ENCODE data around the gene C8A. TPM values are rescaled to one million over a fixed set of nuclear protein-coding genes. Genes with fewer than 3 reads are reported as not detected.

Gene C8A
- total RNA-seq, 1 experiment from 2014 or later = not detected

DNA sequence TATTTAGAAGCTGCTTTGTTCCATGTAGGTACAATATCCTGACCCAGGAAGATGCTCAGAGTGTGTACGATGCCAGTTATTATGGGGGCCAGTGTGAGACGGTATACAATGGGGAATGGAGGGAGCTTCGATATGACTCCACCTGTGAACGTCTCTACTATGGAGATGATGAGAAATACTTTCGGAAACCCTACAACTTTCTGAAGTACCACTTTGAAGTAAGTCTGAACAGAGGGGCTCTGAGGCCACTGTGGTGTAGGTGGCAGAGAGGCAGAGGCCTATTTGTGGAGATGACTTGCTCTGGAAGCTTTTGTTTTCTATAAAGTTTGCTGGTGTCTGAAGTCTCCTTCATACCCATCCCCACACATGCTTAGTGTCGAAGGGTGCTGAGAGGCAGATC, 26.8 kb downstream of the C8A start:
- no peak for DNase-seq (ENCODE audit: low read depth)

DNA sequence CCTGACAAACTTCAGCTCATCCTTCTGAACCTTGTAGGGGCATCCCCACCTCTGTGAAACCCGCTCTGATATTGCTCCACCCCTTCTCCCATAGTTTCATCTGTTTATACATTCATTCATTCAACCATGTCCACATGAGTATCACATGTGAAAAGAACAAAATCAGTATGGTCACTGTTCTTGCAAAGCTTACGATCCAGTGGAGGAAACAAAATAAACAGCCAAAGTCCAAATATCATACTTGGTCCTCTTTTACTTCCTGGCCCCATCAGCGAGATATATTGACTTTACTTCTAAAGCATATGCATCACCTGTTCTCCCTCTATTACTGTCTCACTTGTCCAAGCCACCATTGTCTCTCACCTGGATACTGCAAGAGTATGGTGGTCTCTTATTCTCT, 35.6 kb downstream of the C8A start:
- DNase-seq (ENCODE audit: low read depth) = no peak

DNA sequence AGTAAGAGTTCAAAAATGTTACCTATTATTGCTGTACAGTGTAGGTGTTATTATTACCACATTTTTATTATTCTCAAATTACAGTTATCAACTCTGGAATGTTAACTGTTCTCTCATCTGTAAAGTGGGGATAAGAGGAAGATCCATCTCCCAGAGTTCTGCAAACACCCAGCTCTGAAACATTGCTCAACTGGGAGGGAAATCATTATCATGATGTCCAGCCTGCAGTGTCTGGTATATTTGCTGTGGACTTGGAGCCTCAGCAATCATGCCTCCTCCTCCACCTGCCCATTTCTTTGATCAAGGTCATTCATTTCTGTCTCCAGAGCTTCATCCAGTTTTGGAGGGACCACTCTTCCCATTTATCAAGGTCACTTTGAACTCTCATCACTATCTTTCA, 39.4 kb downstream of the C8A start:
- DNase-seq (ENCODE audit: low read depth) = no peak

DNA sequence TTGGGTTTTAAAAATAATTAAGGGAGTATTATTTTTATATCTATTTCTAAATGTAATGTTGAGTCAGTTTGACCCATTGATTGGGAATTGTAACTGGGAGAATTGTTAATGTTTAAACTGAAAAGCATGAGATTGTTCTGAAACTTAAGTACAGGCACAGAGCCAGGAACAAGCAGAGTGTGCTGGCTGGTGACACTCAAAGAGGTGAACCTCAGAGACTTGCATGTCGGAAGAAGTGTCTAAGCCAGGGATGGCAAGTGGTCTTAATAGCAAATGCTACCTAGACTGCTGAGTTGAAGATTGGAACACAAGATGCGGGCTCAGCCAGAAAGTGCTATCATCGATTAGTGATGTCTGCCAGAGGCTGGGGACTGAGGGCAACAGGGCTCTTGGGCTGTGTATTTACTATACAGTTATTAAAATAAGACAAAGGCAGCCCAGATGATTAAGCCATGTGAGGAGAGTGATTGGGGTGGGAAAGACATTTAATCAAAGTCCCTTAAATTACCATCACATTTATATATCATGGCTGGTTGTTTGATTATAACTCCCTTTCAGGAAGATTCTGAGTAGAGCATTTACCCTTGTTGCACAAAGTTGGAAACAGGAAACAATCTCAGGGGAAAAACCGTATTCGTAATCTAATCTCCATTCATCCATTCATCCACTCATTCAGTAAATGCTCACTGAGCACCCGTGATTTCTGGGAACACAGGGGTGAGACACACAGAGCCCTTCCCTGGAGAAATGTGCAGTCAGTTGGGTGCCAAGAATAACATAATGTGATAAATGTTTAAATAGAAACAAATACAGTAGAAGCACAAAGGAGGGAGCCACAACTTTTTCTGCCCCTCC, 42.8 kb downstream of the C8A start:
- DNase-seq (ENCODE audit: low read depth) = no peak

DNA sequence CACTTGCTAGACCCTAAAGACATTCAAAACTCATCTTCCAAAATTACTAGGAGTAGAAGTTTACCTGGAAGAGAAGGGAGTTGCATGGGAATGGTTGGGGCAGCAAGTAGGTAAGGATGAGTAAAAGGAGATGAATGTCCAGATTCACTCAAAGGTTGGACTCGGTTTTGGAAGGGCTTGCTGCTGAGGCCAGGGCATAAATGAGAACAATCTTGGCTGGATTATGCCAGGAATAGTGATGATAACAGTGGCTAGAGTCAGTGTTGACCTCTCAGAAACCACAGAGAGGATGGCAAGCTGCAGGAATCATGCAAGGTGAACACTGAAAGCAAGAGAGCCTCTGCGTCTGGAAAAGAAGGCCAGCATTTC, 43.4 kb downstream of the C8A start:
- DNase-seq (ENCODE audit: low read depth) = no peak

DNA sequence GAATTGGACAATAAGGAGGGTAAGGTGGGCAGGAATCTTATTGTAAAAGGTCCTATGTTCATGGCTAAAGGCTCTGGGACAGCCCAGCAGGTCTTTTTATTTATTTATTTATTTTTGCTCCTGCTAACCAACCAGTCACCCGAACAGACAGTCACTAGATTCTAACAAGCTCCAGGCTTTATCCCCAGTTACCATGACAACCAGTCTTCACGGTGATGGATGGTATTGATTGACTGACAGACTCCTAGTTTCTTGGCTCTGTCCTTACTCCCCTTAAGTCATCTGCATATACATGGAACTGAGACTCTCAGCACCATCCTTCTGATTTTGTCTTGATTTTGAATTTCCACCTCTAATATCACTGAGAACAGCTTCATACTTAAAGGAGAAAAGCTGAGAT, 44.3 kb downstream of the C8A start:
- DNase-seq (ENCODE audit: low read depth) = no peak

DNA sequence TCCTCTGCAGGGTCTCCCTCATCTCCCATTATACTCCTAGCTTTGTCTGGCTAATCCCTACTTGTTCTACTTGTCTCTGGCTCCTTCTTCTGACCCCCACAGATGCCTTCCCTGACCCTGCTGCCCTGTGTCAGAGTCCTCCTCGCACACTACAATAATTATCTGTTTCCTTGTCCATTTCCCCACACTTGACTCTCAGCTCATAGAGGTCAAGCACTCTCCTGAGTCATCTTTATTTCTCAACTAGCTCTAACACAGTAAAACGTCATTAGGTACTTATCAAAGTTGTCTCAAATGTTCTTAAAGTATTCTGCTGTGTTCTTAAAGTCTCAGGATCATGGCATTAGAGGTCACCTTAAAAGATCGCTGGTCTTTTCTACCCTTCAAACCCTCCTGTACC, 47.1 kb downstream of the C8A start:
- DNase-seq (ENCODE audit: low read depth) = peak; percentile 6

DNA sequence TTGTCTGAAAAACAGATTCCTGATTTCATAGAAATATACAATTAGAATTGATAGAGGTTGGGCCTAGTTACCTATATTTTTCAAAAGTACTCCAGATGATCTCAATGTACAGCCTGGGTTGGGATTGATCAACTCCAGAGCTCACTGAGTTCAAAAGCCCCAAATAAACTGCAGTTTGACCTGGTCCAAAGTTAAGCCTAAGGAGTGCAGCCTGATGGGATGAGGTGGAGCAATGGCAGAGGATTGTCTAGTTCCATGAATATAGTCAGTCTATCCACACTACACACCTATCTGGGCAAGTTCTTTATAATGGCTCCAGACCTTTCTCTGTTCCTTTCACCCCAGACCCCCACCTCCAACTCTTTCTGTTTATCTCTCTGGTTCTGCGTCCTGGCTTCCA, 49.2 kb downstream of the C8A start:
- no peak for DNase-seq (ENCODE audit: low read depth)

DNA sequence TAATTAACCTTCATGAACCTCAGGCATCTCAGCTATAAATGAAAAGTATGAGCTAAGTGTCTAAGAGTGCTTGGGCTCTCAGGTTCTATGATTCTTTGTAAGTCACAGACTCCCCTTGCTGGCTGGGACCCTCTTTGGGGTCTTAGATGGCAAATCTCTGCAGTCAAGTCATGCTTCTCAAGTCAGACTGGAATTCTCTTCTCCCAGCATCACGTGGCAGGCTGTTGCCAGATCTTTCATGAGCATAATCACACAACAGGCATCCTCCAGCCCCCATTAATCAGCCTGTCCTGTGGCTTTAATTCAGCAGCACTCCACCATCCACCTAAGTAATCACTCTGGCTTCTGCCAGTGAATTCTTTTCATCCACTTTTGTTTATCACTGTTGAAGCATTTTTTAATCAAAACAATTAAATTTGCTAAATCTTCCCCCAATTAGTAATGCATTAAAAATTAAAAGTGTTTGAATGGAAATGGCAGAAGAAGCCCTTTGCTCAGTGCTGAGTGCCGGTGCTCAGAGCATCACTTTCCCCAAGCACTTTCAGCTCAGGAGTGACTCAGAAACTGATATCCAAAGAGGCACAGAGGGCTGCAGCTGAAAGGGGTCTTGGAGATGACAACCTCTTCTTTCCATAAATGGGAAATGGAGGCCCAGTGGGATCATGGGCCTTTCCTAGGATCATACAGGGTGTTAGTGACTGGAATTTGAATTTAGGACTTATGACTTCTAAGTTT, 50.2 kb downstream of the C8A start:
- DNase-seq (ENCODE audit: low read depth) = no peak

DNA sequence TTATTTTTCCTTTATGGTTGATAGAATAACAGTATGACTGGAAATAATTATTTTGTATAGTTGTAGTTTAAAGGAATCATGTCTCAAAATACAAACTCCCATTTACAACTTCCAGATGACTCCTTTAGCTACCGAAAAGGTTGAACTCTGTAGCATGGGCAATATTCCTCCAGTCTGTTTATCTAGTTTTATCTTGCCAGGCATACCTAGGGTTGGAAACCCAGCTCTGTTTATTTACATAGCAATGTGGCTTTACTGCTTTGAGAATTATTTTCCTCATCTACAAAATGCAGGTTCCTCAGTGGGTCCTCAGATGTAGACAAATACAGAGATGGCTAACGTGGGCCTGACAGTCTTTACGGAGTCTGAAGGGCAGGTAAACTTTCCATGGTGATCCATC, 51.1 kb downstream of the C8A start:
- no peak for DNase-seq (ENCODE audit: low read depth)

DNA sequence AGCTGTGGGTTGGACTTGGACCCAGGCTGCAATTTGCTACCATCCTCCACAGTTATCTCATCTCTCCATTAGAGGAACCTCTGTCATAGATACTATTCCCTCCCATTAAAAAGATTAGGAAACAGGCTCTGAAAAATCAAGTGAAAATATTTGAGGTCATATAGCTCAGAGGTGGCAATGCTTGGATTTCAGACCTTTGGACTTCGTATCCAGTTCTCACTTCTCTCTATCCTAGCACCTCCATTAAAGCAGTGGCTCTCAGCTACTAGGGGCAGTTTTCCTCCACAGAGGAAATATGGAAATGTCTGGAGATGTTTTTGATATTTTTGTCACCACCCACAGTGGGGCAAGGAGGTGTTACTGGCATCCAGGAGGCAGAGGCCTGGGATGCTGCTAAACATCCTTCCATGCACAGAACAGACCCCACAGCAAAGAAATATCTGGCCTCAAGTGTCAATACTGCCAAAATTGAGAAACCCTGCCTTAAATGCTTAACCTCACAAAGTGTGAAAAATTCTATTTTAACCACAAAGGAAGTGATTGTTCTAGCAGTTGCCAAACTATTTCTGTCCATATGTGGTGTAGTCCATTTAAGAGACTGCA, 54.1 kb downstream of the C8A start:
- DNase-seq (ENCODE audit: low read depth) = peak; percentile 32

DNA sequence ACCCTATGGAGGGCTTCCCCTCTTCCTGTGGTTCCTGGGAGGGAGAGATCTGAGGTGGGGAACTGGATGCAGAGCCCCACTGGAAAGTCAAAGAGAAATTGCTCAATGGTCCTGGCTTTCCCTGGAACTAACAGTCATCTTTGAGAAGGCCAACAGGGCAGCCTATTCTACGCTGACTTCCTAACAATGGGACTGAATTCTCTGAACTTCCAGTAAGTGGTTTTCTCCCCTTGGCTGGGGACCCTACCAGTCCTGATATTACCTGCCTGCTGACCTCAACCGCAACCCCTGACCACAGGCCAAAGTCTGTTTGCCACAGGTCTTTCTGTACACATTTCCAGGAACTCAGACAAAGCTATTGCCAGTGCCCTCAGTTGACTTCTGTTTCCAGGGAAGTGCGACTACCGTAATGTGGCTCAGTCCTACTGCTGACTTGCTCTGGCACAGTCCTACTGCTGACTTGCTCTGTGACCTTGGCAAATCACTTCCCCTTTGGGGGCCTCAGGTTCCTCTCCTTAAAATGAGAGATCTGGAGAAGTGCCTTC, 55.9 kb downstream of the C8A start:
- no peak for DNase-seq (ENCODE audit: low read depth)

DNA sequence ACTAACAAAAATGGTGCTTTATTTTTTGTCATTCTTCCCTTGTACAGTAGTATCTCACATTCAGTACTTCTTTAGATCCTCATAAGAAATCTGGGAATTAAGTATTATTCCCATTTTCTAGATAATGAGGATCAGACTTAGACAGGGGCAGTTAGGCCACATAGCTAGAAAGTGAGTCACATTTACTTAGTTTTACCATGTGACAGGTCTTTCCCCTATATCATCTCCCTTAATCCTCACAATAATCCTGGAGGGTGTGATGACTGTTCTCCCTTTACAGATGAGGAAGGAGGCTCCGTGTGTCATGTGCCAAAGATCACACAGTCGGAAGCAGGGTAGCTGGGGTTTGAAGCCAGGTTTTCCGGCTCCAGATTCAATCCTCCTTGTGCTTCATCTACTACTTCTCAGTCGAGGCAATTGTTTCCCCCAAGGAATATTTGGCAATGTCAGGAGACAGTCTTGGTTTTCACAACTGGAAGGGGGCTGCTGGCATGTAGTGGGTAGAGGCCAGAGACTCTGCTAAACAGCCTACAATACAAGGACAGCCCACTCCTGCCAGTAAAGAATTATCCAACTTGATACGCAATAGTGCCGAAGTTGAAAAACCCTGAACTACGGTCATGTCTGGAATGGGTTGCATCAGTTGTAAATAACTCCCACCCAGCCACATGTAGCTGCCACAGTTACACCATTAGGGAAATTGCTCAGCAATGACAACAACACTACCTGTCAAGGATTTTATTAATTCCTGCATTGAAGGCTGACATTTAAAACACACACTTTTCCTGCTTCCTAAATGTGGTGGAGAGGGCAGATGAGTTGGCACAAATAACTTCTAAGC, 56.7 kb downstream of the C8A start:
- DNase-seq (ENCODE audit: low read depth) = peak; percentile 79

DNA sequence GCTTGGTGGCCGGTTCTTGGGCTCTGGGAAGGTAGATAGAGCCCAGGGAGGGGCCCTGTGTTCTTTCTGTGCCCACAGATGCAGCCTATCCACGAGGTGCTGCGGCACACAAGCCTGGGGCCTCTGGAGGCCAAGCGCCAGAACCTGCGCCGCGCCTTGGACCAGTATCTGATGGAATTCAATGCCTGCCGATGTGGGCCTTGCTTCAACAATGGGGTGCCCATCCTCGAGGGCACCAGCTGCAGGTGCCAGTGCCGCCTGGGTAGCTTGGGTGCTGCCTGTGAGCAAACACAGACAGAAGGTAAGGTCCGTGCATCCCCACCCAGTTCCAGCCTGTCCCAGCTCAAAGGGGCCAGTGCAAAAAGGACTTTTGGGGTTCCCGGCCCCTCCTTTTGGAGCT, 57.7 kb downstream of the C8A start:
- DNase-seq (ENCODE audit: low read depth) = no peak

DNA sequence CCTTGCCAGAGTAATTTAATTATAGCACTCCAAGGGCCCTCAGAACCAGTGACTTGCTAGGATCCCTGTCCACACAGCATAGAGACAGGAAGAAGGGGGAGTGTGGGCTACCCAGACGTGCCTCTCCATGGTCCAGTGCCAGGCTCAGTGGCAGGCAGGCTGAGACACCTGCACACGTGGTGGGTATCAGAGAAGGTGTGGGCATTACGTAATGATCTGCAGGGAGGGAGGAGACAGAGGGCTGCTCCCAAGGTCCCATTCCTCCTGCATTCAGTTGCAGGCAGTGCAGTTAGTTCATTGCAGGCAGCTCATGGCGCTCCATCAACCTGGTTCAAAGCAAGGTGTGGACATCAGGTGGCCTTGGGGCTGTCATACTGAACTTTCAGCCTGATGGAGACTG, 61.4 kb downstream of the C8A start:
- DNase-seq (ENCODE audit: low read depth) = peak; percentile 6

DNA sequence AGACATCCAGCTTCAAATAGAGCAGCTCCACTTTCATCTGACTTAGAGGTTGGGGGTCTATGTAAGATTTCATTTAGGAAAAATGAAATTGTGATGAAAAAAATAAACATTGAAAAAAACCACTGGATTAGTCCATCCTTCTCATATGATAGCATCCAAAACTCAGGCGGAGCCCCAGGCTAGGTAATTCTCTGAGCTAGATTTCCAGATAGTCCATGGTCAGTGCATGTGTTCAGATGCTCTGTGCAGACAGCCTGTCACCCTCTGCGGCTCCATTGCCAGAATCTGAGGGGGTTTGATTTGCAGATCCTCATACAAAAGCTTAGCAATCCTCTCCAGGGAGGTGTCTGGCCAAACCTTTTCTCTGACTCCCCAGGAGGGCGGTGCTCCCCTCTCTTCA, 62.0 kb downstream of the C8A start:
- DNase-seq (ENCODE audit: low read depth) = no peak

DNA sequence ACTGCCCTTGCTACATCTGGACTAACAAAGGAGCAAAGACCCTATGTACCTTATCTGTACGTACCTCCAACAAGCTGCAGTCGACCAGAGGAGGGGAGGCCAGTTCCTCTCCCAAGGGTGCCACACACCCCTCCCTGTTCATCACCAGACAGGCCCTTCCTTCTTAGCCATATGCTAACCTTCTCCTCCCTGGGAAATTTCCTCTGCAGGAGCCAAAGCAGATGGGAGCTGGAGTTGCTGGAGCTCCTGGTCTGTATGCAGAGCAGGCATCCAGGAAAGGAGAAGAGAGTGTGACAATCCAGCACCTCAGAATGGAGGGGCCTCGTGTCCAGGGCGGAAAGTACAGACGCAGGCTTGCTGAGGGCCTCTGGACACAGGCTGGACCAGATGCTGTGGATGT, 62.8 kb downstream of the C8A start:
- DNase-seq (ENCODE audit: low read depth) = no peak

DNA sequence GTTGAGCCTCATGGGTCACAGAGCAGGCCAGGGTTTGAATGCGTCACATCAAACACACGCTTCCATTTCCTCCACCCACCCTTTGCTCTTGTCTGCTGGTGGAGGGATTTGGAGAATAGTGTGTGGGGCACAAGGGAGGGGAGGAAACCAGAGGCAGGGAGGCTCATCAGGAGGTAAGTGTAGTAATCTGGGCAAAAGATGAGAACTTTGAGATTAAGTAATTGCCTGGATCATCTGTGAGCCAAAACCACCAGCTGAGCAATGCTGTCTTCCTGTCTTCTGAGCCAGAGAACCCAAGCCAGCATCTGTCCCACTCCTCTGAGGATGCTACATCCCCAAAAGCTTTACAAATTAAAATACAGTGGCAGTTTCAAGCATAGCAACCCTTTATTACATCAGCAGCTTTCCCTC, 66.0 kb downstream of the C8A start:
- peak; percentile 15 for DNase-seq (ENCODE audit: low read depth)

DNA sequence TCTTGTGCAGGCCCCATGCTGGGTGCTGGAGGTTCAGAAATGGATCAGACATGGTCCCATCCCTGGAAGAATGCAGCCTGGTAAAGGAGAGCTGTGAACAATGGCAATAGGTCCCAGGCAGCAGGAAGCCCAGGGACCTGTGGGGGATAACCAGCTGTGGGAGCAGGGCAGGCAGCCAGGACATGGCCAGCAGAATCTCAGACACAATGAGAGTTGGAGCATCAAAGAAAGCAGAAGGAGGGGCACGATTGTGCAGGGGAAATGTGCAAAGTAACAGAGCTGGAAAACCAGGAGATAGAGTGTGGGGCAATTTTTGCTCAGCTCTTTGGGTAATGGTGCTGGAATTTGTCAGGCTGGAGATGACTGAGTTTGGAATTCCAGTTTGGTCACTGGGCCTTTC, 66.9 kb downstream of the C8A start:
- DNase-seq (ENCODE audit: low read depth) = no peak

DNA sequence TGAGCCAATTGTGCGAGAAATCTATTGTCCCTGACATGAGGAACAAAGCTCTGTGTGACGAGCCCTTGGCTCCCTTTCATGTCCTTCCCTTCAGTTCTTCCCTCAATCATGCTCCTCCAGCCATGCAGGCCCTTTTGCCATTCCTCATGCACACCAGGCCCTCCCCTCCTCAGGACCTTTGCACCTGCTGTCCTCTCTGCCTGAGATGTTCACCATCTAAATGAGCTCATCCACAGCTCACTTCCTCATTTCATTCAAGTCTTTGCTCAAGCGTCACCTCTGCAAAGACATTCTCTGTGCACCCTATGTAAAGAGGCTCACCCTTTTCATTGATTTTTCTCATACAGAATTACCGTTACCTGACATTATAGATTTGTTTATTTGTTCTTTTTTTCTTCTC, 67.5 kb downstream of the C8A start:
- DNase-seq (ENCODE audit: low read depth) = no peak

DNA sequence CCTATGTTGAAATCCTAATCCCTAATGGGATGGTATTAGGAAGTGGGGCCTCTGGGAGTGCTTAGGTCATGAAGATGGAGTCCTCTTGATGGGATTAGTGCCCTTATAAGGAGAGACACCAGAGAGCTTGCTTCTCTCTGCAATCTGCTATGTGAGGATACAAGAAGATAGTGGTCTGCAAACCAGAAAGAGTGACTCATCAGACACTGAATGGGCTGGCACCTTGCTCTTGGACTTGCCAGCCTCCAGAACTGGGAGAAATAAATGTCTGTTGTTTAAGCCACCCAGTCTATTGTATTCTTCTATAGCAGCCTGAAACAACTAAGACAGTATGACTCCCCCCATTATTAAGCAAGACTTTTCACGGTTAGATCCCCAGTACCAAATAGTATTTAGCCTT, 67.9 kb downstream of the C8A start:
- DNase-seq (ENCODE audit: low read depth) = no peak
